Natural killer cell (primary cell): ENCODE data around the gene SLC25A1. TPM values are rescaled to one million over a fixed set of nuclear protein-coding genes. Genes with fewer than 3 reads are reported as not detected.

ENCODE experiments used
- ATAC-seq, 3 donors: fragments of 150-1000 bp in 2 of 3; fragments of 200-7000 bp in 1 of 3; cut with Tn5 transposase; 1 replicate in 1 of 3; 2 replicates in 2 of 3; pipeline ENCODE4 v1.10.0; 2021; ENCODE audit warnings: mild to moderate bottlenecking in 2 of 3, moderate library complexity in 2 of 3
- DNase-seq, 2 donors: peaks; one replicate each; pipeline versions ENCODE4 v3.0.0 to v3.0.0-alpha.2; 2013 to 2021; ENCODE audit warnings: mixed read lengths in 1 of 2
- H3K27ac ChIP-seq: one replicate; pipeline ENCODE4 v1.5.1; 2013; ENCODE audit warnings: mild to moderate bottlenecking, low read length
- H3K27me3 ChIP-seq: one replicate; pipeline ENCODE4 v1.6.1; 2013; ENCODE audit warnings: low read length; ENCODE audit not compliant: control insufficient read depth, insufficient read depth
- H3K36me3 ChIP-seq: one replicate; pipeline ENCODE4 v1.6.1; 2013; ENCODE audit warnings: low read length; ENCODE audit not compliant: control insufficient read depth, insufficient read depth
- H3K4me1 ChIP-seq: one replicate; pipeline ENCODE4 v1.6.1; 2013; ENCODE audit warnings: low read length; ENCODE audit not compliant: control insufficient read depth, insufficient read depth
- H3K4me3 ChIP-seq: one replicate; pipeline ENCODE4 v1.5.1; 2013; ENCODE audit warnings: low read length
- H3K9me3 ChIP-seq: one replicate; pipeline ENCODE4 v1.6.1; 2013; ENCODE audit warnings: low read length; ENCODE audit not compliant: control insufficient read depth, insufficient read depth
- H3K27ac Mint-ChIP-seq, 2 donors: one replicate each; pipeline ENCODE4 v1.8.0; 2022; ENCODE audit warnings: mild to moderate bottlenecking in 2 of 2, mixed read lengths in 2 of 2, moderate library complexity in 1 of 2
- H3K27me3 Mint-ChIP-seq, 2 donors: one replicate each; pipeline ENCODE4 v1.8.0; 2022; ENCODE audit warnings: low read depth in 2 of 2, mixed read lengths in 2 of 2
- H3K36me3 Mint-ChIP-seq: one replicate; pipeline ENCODE4 v1.8.0; 2022; ENCODE audit warnings: mixed read lengths
- H3K4me1 Mint-ChIP-seq, 2 donors: one replicate each; pipeline ENCODE4 v1.8.0; 2022; ENCODE audit warnings: mixed read lengths in 2 of 2
- H3K4me3 Mint-ChIP-seq: one replicate; pipeline ENCODE4 v1.8.0; 2022; ENCODE audit warnings: mild to moderate bottlenecking, moderate library complexity, mixed read lengths
- H3K9me3 Mint-ChIP-seq, 2 donors: one replicate each; pipeline ENCODE4 v1.8.0; 2022; ENCODE audit warnings: mixed read lengths in 2 of 2
- WGBS: methylation state at CpG from one replicate; pipeline ENCODE4 v1.1.7; 2013; ENCODE audit warnings: missing lambda C conversion rate; ENCODE audit not compliant: insufficient coverage; 5-methylcytosine and 5-hydroxymethylcytosine counted together
- intact Hi-C: fragments of 100-400 bp; cut with micrococcal nuclease; formaldehyde crosslinking; loops from one replicate; pipeline ENCODE4 v1.14.2; 2022
- total RNA-seq, 4 donors: library from RNA; stranded (reverse); fragments of 120-200 nt in 1 of 4; gene quantifications; one replicate each; pipeline versions ENCODE4 v1.2.3 to v1.2.4, GENCODE V29; 2013 to 2022
- TF ChIP-seq, protein P1 (sequence below): fragments of 200-600 bp; IDR thresholded peaks from one replicate; pipeline ENCODE4 v1.8.0; 2022; ENCODE audit warnings: antibody characterized with exemption

Gene SLC25A1
- total RNA-seq, 3 donors from 2014 or later (not counting 1 experiment from before 2014, with no cell fraction given): 24.8 to 29.6 (median 26.9) TPM

DNA sequence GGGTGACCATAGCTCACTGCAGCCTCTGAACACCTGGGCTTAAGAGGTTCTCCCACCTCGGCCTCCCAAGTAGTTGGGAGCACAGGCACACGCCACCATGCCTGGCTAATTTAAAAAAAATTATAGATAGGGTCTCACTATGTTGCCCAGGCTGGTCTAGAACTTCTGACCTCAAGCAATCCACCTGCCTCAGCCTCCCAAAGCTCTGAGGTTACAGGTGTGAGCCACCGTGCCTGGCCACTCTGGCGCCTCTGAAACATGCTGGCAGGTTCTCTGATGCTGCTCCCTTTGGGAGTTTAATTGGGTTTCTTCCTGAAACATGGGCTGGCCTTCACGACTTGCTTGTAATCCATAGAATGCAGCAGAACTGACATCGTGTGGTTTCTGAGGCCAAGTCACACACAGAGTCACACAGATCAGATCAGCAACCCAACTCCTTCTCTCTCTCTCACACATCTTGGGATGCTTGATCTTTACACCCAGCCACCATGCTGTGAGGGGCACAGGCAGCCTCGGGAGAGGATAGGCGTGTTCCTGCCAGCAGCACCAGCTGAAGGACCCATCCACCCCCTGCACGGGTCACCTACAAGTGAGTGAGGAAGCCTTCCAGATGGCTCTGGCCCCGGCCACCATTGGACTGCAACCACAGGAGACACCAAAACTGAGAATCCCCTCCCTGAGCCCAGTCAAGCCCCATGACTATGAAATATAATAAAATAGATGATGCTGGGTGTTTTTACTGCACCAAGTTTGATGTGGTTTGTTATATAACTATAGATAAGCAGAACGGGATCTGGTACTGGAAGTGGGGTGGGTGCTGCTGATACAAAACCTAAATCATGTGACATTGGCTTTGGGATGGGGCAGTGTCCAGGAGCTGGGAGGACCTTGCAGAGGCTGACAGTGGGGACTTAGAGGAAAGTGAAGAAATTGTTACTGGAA lies 25.3 kb downstream of the SLC25A1 start:
- 52% methylated on average over 11 of the region's 11 CpGs for WGBS
- Histone ChIP-seq H3K4me1 (peaks cover 6% of the 10 kb centered on the region), H3K9me3 (no peaks in the 10 kb centered on the region), H3K36me3 (no peaks in the 10 kb centered on the region), H3K27me3 (peaks cover 13% of the 10 kb centered on the region), H3K27ac (no peak overlapping the region), H3K4me3 (no peak overlapping the region)
- no peak for ATAC-seq
- Mint-ChIP-seq H3K9me3 (no peaks in the 10 kb centered on the region), H3K27ac (no peak overlapping the region), H3K4me1 (peaks cover 0 to 5% of the 10 kb centered on the region in 2 donors), H3K36me3 (no peaks in the 10 kb centered on the region), H3K4me3 (no peak overlapping the region), H3K27me3 (peaks cover 28 to 32% of the 10 kb centered on the region in 2 donors)
- TF ChIP-seq, protein P1, sequence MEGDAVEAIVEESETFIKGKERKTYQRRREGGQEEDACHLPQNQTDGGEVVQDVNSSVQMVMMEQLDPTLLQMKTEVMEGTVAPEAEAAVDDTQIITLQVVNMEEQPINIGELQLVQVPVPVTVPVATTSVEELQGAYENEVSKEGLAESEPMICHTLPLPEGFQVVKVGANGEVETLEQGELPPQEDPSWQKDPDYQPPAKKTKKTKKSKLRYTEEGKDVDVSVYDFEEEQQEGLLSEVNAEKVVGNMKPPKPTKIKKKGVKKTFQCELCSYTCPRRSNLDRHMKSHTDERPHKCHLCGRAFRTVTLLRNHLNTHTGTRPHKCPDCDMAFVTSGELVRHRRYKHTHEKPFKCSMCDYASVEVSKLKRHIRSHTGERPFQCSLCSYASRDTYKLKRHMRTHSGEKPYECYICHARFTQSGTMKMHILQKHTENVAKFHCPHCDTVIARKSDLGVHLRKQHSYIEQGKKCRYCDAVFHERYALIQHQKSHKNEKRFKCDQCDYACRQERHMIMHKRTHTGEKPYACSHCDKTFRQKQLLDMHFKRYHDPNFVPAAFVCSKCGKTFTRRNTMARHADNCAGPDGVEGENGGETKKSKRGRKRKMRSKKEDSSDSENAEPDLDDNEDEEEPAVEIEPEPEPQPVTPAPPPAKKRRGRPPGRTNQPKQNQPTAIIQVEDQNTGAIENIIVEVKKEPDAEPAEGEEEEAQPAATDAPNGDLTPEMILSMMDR: no peak
- intact Hi-C loops: no loop called here
- DNase-seq: no peak

DNA sequence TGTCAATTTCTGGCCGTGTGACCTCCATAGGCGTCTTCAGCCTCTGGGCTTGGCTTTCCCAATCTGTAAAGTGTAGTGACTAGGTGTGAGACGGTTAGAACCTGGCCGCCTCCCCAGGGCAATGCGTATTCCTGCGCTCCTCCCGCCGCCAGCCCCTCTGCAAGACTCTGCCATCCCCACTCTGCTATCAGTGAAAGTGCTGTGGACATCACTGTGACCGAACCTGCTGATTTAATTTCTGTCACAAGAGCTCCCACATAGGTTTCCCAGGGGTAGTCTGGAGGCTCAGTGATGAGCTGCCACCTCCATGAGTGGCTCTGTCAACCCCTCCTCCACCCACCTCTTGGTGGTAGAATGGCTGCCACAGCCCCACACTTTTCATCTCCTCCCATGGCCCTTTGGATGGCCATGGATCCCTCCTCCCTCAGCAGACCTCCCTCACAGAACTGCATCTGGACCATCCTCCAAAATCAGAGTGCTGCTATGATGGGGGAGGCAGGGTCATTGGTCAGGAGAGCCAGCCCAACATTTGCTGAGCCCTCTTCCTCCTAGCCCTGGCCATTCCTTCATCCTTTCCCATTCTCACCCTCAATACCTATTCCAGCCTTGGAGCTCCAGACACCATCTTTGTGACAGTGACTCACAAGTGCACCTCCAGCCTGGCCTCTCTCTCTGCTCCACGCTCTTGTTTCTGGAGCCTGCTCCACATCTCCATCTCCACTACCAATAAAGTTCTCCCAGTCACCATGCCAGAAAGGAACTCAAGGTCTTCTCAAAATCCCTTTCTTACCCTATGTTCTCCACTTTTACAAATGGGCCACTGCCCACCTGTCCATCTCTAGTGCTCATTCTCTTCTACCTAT lies 27.0 kb downstream of the SLC25A1 start:
- 54% methylated on average over 10 of the region's 10 CpGs for WGBS
- peaks cover 13% of the 10 kb centered on the region for H3K27me3 ChIP-seq
- intact Hi-C loops: no loop called here
- peaks cover 38 to 43% of the 10 kb centered on the region in 2 donors for H3K27me3 Mint-ChIP-seq
- no peaks in the 10 kb centered on the region for H3K36me3 ChIP-seq
- peak overlapping the region; percentile 31 for H3K4me3 Mint-ChIP-seq
- H3K4me1 ChIP-seq: peaks cover 6% of the 10 kb centered on the region
- ATAC-seq (no peak), DNase-seq (no peak)
- H3K27ac ChIP-seq: no peak overlapping the region
- H3K36me3 Mint-ChIP-seq: no peaks in the 10 kb centered on the region
- H3K4me1 Mint-ChIP-seq: peaks cover 0 to 5% of the 10 kb centered on the region in 2 donors
- H3K27ac Mint-ChIP-seq: no peak overlapping the region
- H3K9me3 ChIP-seq: no peaks in the 10 kb centered on the region
- no peaks in the 10 kb centered on the region for H3K9me3 Mint-ChIP-seq
- H3K4me3 ChIP-seq: no peak overlapping the region
- TF ChIP-seq, protein P1: no peak

DNA sequence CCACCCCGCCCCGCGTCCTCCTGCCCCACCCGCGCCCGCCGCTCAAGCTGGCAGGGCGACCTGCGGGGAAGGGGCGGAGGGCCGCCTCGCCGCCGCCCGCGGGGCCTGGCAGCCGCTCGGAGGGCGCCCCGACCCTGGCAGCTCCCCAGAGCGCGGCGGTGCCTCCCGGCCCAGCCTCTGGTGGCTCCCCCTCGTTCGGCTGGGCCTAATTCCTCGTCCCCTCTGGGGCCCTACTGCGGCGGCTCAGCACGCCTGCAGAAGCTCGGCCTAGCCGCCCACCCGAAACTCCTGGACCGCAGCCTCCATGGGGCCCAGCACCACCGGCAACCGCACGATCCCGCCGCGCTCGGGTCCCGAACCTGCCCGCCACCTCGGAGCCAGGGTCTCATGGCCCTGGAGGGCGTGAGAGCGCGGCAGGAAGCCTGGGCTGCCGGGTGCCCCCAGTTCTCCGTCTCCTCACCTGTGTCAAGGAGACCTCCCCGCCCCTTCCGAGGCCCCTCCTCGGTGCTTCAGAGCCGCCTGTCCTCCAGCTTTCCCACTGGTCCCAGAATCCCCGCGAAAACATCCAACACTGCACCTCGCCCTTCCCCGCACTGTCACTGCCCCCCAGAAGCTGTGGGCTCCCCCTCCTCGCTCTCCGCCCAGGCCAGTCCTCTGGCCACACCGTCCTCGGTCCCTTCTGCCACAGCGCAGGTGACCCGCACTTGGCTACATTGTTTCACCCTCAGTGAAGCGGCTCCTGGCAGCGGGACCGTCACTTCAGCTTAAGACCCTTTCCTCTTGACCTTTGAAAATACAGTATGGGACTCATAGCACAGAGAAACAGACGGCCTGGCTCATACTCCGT lies 27.8 kb downstream of the SLC25A1 start:
- no peaks in the 10 kb centered on the region for H3K36me3 Mint-ChIP-seq
- H3K9me3 Mint-ChIP-seq: no peaks in the 10 kb centered on the region
- TF ChIP-seq, protein P1: no peak
- H3K4me3 Mint-ChIP-seq: peak overlapping the region; percentile 31
- Histone ChIP-seq H3K36me3 (no peaks in the 10 kb centered on the region), H3K9me3 (no peaks in the 10 kb centered on the region), H3K4me1 (peaks cover 6% of the 10 kb centered on the region), H3K27ac (no peak overlapping the region), H3K27me3 (peaks cover 13% of the 10 kb centered on the region), H3K4me3 (no peak overlapping the region)
- no peak overlapping the region for H3K27ac Mint-ChIP-seq
- WGBS: 14% methylated on average over 68 of the region's 68 CpGs
- ATAC-seq (no peak), DNase-seq (no peak)
- intact Hi-C loops: no loop called here
- peaks cover 0 to 5% of the 10 kb centered on the region in 2 donors for H3K4me1 Mint-ChIP-seq
- peaks cover 38 to 43% of the 10 kb centered on the region in 2 donors for H3K27me3 Mint-ChIP-seq
